H4 (cell line): ENCODE data around the gene KCTD19. TPM values are rescaled to one million over a fixed set of nuclear protein-coding genes. Genes with fewer than 3 reads are reported as not detected.
"Not testable (repeated sequence)": the region's sequence is repeated elsewhere in the genome, so short reads cannot be mapped to it uniquely, and the experiment has no call there.

ENCODE experiments used
- DNase-seq: peaks from one replicate; pipeline ENCODE4 v3.0.0-alpha.2; 2015; ENCODE audit warnings: low spot score
- total RNA-seq: library from RNA; depleted of rRNA; stranded (reverse); fragments of >200 nt; shearing (Covaris generic); gene quantifications from 2 replicates; pipeline ENCODE4 v1.2.3, GENCODE V29; 2014; rRNA removed

Gene KCTD19
- not detected in 2 replicates for total RNA-seq

DNA sequence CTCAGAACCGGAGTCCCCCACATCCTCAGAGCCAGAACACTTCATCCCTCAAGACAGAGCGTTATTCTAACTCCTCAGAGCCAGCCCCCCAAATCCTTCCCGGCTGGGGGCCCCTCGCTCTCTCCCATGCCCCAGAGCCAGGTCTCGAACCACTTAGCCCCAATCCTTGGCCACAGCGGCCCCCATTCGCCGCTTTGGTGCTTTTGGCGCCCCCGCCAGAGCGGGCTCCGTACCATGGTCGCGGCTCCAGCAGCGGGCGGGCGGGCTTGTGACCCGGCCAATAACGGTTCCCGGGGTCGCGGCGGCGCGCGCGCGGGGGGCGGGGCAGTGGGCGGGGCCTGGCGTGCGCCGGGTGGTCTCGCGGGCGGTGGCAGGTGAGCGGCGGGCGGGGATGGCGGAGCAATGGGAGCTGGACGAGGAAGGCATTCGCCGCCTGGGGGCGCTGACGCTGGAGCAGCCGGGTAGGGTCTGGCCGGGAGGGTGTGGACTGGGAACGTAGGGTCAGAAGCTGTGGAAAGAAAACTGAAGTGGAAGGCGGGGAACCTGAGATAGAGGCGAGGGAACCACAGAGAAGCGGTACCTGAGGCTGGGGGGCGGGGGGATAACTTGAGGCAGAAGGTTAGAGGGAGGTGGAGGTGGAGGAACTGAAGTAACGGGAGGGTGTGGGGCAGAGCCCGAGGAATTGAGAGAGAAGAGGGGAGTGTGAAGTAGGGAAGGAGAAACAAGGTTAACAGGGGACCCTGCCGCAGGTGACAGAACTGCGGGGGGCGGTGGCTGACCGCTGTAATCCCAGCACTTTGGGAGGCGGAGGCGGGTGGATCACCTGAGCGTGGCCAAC, at the start of gene KCTD19, which contains the start of gene LRRC36:
KCTD19 (minus strand) TSS at position 270 of the 838 bp plus-strand sequence; CDS start at position 236, 34 bp downstream.
LRRC36 (plus strand) TSS at position 344 of the 838 bp plus-strand sequence; CDS start at position 392, 48 bp downstream.
- DNase-seq: no peak

DNA sequence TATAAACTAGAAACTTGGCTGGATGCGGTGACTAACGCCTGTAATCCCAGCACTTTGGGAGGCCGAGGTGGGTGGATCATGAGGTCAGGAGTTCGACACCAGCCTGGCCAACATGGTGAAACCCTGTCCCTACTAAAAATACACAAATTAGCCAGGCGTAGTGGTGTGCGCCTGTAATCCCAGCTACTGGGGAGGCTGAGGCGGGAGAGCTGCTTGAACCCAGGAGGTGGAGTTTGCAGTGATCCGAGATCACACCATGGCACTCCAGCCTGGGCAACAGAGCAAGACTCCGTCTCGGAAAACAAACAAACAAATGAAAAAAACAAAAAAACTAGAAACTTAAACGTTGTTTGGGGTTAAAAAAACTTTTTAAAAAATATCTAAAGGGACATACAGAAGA, 49.5 kb upstream of the KCTD19 start:
- DNase-seq: not testable (repeated sequence)

DNA sequence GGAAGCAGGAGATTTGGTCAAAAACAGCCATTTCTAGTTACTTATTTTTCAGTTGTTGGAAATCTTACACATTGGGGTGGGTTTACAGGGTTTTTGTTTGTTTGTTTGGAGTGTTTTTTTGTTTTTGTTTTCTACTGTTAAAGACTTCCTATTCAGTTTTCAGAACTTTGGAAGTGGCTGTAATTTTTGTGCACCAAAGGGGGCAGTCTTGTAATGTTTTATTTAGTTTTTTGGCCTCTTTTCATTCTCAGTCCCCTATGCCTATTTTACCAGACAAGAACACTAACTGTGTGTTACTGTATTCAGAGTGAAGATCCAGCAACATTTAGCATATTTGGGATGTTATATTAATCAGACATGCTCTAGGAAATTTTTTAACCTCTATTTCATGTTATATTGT, 46.1 kb upstream of the KCTD19 start:
- DNase-seq: no peak

DNA sequence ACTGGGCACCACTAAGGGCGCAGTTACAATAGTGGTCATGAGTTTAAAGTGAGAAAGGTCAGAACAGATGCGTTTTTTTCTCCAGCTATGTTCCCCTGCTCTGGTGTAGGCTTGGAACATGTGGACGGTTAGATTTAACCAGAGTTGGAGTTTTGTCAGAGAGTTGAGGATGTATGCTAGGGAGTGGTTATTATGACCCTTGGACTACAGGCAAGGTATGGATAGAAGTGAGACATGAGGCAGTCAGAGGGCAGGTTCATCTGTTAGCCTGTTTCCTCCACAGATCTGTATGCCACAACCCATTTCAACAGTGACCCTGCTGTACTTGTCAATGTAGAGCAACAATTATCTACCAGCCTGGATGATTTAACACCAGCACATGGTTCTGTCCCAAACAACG, 44.1 kb upstream of the KCTD19 start:
- no peak for DNase-seq

DNA sequence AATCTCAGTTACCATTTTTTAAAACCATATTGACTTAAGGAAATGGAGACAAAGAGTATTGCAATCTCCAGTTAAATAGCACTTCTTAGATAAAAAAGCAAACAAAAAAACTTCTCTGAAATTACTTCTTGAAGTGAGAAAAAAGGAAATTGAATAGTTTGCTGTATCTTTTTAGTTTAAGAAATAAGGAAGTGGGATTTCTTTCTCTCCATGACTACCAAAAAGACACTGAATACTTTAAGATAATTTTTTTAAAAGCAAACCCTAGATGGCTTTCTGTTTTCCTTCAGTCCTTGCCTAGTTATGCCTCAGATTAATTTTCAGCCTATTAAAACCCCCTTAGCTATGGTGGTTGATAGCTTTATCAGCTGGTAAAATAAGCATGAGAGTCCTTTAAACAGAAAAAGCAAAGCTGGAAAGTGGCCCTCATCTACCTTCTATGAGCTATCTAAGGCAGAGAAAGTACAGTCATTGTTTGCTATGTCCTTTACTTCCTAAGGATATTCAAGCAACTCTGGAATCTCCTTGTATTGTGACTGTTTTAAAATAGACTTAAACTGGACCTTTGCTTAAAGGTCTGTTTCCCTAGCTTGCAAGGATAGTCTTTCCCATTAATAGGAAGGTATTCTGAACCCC, 38.2 kb upstream of the KCTD19 start:
- no peak for DNase-seq

DNA sequence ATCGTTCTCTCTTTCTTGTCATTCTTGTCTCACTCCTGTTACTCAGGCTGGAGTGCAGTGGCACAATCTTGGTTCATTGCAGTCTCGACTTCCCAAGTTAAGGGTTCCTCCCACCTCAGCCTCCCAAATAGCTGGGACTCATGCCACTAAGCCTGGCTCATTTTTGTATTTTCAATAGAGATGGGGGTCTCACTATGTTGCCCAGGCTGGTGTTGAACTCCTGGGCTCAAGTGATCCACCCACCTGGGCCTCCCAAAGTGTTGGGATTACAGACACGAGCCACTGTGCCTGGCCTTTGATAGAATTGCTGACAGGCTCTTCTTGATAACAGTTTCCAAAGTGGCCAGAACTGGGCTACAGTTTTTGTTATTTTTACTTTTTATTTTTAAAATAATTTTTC, 34.5 kb upstream of the KCTD19 start:
- DNase-seq: no peak

DNA sequence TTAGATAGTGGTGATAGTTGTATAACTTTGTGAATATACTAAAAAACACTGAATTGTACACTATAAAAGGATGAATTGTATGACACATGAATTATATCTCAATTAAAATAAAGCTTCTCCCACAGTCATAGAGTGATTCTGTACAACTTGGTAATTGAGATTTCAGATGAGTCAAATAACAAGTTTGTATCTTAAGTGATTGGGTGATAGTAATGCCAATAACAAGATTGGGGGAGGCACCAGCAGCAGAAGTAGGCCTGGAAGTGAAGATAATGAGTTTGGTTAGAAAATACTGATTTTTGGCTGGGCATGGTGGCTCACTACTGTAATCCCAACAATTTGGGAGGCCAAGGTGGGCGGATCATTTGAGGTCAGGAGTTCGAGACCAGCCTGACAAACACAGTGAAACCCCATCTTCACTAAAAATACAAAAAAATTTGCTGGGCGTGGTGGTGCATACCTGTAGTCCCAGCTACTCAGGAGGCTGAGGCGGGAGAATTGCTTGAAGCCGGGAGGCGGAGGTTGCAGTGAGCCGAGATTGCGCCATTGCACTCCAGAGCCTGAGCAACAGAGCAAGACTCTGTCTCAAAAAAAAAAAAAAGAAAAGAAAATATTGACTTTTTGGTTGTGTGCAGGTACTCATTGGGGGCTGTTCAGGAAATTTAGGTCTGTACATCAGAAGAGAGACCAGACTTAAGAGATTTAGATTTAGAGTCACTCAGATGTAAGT, 33.2 kb upstream of the KCTD19 start:
- not testable (repeated sequence) for DNase-seq

DNA sequence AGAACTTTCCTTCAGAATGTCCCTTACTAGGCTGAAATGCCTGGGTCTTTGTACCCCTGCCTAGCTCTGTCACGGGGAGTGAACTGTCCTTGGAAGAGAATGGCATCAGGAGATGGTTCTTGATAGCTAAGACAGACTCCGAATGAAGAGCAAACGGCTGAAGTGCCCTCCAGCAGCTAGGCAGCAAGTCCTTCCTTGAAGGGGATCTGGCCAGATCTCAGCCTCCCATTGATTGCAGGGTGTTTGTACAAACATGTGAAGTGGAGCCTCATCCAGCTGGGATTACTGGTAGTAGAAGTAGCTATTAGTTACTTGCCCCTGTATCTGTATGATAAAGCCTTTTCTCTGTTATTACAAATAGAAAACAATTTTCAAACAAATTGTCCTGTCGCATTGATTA, 31.0 kb upstream of the KCTD19 start:
- no peak for DNase-seq

DNA sequence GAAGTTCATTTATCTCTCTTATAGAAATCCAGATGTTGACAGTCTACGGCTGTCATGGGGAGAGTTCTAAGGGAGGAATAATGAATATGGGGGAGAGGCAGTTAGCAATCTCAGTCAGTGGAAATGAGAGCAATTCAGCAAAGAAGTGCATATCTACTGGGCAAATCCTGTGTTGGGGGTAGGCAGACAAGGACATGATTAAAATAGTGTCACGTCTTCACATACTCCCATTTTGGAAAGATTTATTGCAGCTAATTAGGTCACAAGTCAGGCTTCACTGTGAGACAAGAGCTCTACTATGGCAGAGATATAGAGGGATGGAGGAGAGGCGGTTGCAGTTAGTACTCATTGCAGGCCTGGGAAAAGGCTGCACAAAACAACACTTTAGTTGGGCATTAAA, 29.9 kb upstream of the KCTD19 start:
- DNase-seq: no peak

DNA sequence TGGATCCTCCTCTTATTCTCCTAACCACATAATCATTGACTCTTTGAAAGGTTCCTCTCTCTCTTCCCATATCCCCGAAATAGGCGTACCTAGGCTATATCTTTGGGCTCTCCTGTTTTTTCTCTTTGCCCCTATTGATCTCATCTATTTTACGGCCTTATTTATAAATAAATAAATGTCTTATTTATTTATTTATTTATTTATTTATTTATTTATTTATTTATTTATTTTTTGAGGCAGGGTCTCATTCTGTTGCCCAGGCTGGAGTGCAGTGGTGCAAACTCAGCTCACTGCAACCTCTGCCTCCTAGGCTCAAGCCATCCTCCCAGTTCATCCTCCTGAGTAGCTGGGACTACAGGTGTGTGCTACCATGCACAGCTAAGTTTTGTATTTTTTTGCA, 25.9 kb upstream of the KCTD19 start:
- not testable (repeated sequence) for DNase-seq

DNA sequence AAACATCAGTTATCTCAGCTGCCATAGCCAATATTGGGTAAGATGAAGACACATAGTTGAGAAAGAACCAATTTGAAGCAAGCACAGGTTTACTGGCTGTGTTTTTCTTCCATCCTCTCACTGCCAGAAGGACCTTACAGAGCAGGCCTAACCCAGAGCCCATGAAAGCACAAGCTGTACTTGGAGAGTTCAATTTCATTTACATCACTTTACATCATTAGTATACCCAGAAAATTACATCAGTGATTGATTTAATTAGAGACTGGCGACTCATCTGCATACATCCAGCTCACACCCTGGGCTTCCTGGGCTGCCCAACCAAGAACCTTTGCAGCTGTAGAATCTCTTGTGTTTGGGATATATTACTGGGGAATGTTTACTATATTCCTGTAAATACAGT, 23.8 kb upstream of the KCTD19 start:
- DNase-seq: no peak

DNA sequence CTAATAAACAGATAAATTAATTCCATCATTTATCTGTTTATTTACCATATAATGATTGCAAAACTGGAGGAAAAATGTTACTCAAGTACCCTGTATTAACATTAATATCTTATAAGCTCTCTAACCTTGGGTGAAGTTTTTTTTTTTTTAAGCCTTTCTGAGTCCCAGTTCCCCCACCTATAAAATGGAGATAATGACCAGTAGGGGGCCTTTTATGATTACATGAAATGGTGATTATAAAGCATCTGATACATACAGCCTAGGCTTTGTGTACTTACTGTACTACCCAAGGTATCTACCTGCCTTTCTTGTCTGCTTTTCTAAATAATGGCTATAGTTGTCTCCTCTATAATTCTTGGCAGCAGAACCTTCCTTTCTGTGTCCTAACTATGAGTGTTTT, 22.6 kb upstream of the KCTD19 start:
- no peak for DNase-seq

DNA sequence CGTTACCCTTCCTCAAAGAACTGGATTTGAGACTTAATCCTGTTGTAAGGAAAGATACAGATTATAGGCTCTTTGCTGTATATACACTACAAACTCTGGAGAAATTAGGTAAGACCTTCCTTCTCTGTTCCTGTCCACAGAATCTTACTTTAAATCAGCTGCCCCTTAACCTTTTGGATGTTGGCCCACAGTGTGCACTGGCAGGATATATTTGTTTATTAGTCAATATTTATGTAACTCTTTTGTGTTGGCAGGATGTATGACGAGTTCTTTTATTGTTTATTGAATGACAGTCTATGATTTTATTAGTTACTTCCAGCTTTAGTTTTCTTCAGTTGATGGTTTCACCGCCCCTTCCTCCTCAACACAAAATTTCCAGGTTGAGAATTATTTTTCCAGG, 19.8 kb upstream of the KCTD19 start:
- DNase-seq: no peak

DNA sequence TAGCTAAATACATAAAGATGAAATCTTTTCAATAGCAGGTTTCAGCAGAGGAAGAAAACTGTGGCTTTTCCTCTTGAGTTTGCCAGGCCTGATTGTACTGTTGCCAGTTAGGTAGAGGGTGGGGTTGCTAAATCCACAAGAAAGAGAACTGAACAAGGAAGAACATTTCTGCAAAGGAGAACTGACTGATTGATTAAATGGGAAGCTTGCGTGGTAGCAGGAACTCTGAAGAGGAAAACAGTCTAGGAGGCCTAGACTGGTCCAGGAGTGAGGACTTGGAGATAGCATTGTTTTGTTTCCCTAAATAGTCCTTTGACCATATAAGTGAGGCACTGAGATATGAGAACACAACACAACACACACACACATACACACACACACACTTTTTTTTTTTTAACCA, 18.9 kb upstream of the KCTD19 start:
- no peak for DNase-seq

DNA sequence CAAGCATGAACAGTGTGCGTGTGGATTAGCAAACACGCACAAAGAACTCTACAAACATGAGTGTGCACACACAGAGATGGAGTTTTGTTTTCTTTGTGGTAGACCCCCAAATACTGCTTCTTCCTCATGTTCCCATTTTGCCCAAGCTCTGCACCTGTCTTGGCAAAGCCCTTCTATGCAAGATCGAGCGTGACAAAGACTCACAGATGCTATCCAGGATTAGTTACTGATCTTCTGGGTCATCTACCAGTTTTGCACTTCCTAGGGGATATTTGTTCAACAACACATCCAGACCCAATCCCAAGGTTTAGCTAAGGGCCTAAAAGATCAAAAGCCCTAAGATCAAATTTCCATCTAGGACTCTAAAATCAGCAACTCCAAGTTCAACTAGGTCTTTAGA, 16.1 kb upstream of the KCTD19 start:
- DNase-seq: no peak

DNA sequence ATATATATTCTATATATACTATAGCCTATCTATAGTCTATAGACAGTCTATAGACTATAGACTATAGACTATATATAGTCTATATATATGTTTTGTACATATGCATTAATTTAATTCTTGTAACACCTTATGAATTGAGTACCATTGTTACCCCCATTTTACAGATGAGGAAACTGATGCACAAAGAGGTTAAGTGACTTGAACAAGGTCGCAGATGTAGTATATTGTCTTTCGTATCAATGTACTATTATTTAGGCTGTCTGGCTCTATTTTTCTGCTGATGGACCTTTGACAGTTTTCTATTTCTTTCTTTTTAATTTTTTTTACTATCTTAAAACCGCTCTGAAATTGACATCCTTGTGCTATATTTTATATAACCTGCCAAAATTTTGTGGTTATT, 14.7 kb upstream of the KCTD19 start:
- DNase-seq: no peak

DNA sequence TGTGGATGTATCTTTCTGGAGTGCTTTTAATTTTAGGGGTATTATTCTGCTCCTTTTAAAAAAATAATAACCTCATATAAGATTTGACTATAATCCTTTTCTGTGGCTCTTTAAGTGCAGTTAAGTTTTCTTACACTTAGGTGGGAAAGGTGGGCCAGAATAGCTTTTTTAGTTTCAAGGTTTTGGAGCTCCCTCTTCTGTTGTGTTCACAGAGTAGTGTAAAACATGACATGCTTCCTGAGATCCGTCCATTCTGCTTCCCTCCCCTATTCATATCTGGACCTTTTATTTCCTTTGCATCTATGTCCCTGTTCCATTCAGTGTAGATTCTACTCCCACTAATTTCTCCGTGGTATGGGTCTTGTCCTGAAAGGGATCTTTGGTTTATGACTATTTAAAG, 12.9 kb upstream of the KCTD19 start:
- no peak for DNase-seq

DNA sequence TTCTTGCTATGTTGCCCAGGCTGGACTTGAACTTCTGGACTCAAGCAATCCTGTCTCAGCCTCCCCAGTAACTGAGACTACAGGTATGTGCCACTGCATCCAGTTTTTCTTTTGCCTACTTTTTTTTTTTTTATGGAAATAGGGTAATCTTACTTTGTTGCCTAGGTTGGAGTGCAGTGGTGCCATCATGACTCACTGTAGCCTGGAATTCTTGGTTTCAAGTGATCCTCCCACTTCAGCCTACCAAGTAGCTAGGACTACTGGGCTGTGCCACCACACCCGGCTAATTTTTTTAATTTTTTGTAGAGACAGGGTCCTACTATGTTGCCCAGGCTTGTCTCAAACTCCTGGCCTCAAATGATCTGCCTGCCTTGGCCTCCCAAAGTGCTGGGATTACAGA, 10.1 kb upstream of the KCTD19 start:
- DNase-seq: no peak

DNA sequence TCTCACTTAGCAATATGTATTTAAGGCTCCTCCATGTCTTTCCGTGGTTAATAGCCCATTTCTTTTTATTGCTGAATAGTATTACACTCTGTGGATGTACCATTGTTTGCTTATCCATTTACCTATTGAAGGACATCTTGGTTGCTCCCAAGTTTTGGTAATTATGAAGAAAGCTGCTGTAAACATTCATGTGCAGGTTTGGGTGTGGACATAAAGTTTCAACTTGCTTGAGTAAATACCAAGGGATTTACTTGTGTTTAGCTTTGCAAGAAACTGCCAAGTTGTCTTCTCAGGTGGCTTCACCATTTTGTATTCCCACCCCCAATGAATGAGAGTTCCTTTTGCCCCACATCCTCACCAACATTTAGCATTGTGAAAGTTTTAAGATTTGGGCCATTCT, 9.6 kb upstream of the KCTD19 start:
- DNase-seq: no peak

DNA sequence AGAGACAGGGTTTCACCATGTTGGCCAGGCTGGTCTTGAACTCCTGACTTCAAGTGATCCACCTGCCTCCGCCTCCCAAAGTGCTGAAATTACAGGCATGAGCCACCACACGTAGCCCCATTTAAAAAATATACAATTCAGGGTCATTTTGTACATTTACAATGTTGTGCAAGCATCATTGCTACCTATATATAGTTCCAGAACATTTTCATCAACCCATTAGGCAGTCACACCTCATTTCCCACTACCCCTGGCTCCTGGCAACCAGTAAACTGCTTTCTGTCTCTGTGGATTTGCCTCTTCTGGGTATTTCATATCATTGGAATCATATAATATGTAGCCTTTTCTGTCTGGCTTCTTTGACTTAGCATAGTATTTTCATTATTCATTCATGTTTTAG, 6.8 kb upstream of the KCTD19 start:
- no peak for DNase-seq

DNA sequence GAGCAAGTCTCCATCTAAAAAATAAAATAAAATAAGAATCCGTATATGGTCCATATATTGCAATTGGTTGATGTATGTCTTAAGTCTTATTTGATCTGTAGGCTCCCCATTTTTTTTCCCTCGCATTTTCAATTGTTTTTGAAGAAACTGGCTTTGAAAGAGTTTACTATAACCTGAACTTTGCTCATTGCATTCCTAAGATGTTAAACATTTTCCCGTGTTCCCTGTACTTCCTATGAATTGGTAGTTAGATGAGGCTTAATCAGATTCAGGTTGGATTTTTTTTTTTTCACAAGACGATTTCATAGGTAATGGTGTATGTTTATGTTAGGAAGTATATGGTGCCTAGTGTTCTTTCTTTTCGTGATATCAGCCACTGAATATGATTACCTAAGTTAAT, 3.4 kb upstream of the KCTD19 start:
- DNase-seq: no peak

DNA sequence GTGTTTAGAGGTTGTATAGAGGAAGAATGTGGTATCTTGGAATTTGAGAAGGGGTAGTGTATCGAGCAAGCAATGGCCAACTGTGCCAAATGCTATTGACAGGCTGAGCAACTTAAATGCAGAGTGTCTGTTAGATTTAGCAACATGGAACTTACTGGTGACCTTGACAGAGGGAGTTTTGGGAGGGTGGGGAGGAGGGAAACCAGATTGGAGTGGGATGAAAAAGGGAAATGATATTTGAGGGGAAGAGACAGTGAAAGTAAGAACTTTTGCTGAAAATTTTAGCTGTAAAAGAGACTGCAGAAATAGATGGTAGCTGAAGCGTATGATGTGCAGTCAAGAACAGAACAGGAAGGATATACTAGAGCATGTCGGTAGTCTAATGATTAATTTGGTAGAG, 1.2 kb upstream of the KCTD19 start:
- DNase-seq: no peak

DNA sequence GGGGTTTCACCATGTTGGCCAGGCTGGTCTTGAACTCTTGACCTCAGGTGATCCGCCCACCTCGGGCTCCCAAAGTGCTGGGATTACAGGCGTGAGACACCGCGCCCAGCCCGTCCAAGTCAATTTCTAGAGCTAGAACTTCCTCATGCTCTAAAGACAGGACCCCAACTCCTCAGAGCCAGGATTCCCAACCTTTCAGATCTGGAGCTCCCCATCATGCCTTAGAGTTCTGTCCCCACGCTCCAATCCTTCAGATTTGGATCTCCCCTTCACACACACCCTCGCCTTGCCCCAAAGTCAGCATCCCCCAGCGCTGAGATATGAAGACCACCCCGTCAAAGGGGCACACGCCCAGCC, 448 bp downstream of the KCTD19 start:
- DNase-seq: no peak
